Measurements from ENCODE around the gene WDR45B. TPM values are rescaled to one million over a fixed set of nuclear protein-coding genes. Genes with fewer than 3 reads are reported as not detected.

WDR45B gene
- total RNA-seq, 4 donors from 2014 or later, result 68.1 to 108 (median 83.6) TPM

DNA sequence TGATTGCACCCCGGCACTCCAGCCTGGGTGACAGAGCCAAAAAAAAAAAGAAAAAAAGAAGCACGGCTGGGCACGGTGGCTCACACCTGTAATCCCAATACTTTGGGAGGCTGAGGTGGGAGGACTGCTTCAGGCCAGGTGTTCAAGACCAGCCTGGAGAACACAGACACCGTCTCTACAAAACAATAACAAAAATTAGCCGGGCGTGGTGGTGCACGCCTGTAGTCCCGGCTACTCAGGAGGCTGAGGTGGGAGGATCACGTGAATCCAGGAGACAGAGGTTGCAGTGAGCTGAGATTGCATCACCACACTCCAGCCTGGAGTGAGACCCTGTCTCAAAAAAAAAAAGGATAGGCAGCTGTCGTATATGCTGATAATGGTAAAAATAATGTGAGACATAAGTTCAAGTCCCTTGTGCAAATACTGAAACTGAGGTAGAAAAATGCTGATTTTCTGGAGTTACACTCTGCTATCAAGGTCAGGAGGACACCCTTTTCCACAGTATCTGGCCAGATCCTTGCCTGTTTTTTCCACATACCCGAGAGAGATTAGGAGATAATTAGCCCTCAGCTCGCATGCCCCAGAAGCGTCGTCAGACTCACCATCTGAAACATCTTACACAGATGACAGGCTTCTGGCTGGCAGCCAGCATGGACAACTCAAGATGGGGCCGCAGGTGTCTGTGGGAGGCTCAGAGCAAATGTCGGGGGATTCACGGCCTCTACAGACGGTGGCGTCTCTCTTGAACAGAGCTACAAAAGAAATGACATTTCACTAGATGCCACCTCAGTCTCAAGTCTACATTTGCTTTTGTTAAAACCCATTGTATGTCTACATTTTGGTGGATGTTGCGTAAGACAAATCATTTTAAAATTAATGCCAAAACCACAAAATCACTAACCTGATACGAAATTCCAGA lies 36.8 kb downstream of the WDR45B start:
- intact Hi-C loops (cut with DNase I; ENCODE audit: low total_unique reads), result loop anchor here (5.0 kb wide), 1 partner anchor 1079 kb away; no protein-coding TSS in a partner anchor

DNA sequence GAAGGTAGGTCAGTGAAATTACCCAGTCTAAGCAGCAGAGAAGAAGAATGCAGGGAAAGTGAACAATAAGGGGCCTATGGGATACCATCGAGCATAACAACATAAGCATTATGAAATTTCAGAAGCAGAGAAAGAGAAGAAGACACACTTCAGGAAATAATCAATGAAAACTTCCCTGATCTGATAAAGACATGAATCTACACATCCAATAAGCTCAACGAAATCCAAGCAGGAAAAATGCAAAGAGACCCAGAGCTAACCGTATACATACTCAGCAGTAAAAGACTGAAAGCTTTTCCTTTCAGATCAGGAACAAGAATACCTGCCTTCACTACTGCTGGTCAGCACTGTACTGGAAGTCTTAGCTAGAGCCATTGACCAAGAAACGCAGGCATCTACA lies 38.6 kb downstream of the WDR45B start:
- WGBS, 2 donors (ENCODE audit: low coverage in 1 of 2), result 92 to 97% methylated on average over 4 of the region's 4 CpGs
- H3K4me3 ChIP-seq, result no peak overlapping the region
- no peaks in the 10 kb centered on the region for H3K27me3 ChIP-seq
- intact Hi-C loops (cut with DNase I; ENCODE audit: low total_unique reads) (loop anchor here (5.0 kb wide), 1 partner anchor 1077 kb away; no protein-coding TSS in a partner anchor), in situ Hi-C loops (cut with MboI; ENCODE audit: low pct_ligation_motif_present in 1 of 4, low pct_unique_long_range_greater_than_20kb in 1 of 4, low sequenced_read_pairs in 3 of 4) (no loop called here)
- no peak overlapping the region for H3K27ac ChIP-seq
- DNase-seq, result no peak
- H3K9me3 ChIP-seq, result no peaks in the 10 kb centered on the region
- TF ChIP-seq, protein P1, sequence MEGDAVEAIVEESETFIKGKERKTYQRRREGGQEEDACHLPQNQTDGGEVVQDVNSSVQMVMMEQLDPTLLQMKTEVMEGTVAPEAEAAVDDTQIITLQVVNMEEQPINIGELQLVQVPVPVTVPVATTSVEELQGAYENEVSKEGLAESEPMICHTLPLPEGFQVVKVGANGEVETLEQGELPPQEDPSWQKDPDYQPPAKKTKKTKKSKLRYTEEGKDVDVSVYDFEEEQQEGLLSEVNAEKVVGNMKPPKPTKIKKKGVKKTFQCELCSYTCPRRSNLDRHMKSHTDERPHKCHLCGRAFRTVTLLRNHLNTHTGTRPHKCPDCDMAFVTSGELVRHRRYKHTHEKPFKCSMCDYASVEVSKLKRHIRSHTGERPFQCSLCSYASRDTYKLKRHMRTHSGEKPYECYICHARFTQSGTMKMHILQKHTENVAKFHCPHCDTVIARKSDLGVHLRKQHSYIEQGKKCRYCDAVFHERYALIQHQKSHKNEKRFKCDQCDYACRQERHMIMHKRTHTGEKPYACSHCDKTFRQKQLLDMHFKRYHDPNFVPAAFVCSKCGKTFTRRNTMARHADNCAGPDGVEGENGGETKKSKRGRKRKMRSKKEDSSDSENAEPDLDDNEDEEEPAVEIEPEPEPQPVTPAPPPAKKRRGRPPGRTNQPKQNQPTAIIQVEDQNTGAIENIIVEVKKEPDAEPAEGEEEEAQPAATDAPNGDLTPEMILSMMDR (IDR thresholded peaks at IDR 0.05), result no peak
- TF ChIP-seq POLR2A (IDR thresholded peaks at IDR 0.05), result no peak
- no peak for TF ChIP-seq EP300 (IDR thresholded peaks at IDR 0.05; ENCODE audit: low read depth)
- no peak for TF ChIP-seq POLR2AphosphoS5 (IDR thresholded peaks at IDR 0.05)
- H3K4me1 ChIP-seq, result peaks cover 0 to 5% (median 0%) of the 10 kb centered on the region in 4 donors
- peaks cover 0 to 2% (median under 1%) of the 10 kb centered on the region in 4 donors for H3K36me3 ChIP-seq

More for the DNA sequence above, 36.8 kb downstream of the WDR45B start:
- Histone ChIP-seq H3K4me1 (peaks cover 0 to 5% (median 0%) of the 10 kb centered on the region in 4 donors), H3K4me3 (no peak overlapping the region), H3K9me3 (no peaks in the 10 kb centered on the region), H3K36me3 (peaks cover 0 to 19% (median 8%) of the 10 kb centered on the region in 4 donors), H3K27me3 (no peaks in the 10 kb centered on the region), H3K27ac (no peak overlapping the region)
- TF ChIP-seq POLR2AphosphoS5 (IDR thresholded peaks at IDR 0.05), result no peak
- TF ChIP-seq, protein P1 (IDR thresholded peaks at IDR 0.05), result no peak
- no peak for TF ChIP-seq EP300 (IDR thresholded peaks at IDR 0.05; ENCODE audit: low read depth)
- no peak for TF ChIP-seq POLR2A (IDR thresholded peaks at IDR 0.05)
- 75 to 76% methylated on average over 6 to 21 of the region's 21 CpGs for WGBS, 2 donors (ENCODE audit: low coverage in 1 of 2)
- in situ Hi-C loops (cut with MboI; ENCODE audit: low pct_ligation_motif_present in 1 of 4, low pct_unique_long_range_greater_than_20kb in 1 of 4, low sequenced_read_pairs in 3 of 4), result no loop called here
- no peak for DNase-seq

DNA sequence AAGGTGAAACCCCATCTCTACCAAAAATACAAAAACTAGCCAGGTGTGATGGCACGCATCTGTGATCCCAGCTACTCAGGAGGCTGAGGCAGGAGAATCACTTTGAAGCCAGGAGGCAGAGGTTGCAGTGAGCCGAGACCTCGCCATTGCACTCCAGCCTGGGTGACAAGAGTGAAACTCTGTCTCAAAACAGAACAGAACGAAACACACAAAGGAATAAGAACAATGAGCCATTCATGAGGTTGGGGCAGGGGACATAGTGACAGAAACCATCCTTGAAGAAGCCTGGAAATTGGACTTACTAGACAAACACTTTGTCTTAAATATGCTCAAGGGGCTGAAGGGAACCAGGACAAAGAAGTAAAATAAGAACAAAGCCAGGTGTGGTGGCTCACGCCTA lies 39.4 kb downstream of the WDR45B start:
- Histone ChIP-seq H3K4me3 (no peak overlapping the region), H3K36me3 (no peaks in the 10 kb centered on the region), H3K9me3 (no peaks in the 10 kb centered on the region), H3K27me3 (no peaks in the 10 kb centered on the region), H3K4me1 (peaks cover 0 to 8% (median 0%) of the 10 kb centered on the region in 4 donors), H3K27ac (no peak overlapping the region)
- intact Hi-C loops (cut with DNase I; ENCODE audit: low total_unique reads), result no loop called here
- 52 to 78% methylated on average over 3 to 5 of the region's 5 CpGs for WGBS, 2 donors (ENCODE audit: low coverage in 1 of 2)
- no peak for DNase-seq
- in situ Hi-C loops (cut with MboI; ENCODE audit: low pct_ligation_motif_present in 1 of 4, low pct_unique_long_range_greater_than_20kb in 1 of 4, low sequenced_read_pairs in 3 of 4), result no loop called here
- TF ChIP-seq, protein P1 (IDR thresholded peaks at IDR 0.05), result no peak
- no peak for TF ChIP-seq EP300 (IDR thresholded peaks at IDR 0.05; ENCODE audit: low read depth)
- TF ChIP-seq POLR2AphosphoS5 (IDR thresholded peaks at IDR 0.05), result no peak
- TF ChIP-seq POLR2A (IDR thresholded peaks at IDR 0.05), result no peak

DNA sequence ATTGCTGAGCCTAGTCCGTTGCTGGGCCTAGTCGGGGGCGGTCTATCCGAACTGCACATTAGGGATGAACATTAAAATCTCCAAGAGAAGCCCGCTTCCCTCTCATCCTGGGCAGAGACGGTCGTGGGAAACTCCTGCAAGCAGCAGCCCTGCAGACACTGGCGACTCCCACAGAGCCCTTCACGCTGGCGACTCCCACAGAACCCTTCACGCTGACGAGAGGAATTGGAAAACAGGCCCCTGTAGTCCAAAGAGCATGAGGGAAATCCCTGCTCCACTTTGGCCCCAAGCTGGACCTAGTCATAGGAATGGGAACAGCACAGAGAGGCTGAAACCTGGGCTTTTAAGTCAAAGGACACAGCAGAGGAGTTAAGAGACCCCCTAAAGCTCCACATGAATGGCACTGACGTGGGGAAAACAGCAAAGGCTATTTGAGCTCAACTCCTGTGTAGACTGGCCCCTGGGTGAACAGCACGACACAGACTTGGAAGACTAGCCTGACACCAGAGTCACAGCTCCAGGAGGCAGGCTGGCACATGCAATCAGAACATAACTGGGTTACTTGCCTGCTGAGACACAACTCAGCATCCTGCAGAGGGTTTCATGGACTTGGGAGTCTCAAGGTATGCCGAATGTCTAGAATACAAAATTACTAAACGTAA lies 42.2 kb downstream of the WDR45B start:
- H3K27ac ChIP-seq, result no peak overlapping the region
- no peak for TF ChIP-seq POLR2A (IDR thresholded peaks at IDR 0.05)
- TF ChIP-seq POLR2AphosphoS5 (IDR thresholded peaks at IDR 0.05), result no peak
- TF ChIP-seq EP300 (IDR thresholded peaks at IDR 0.05; ENCODE audit: low read depth), result no peak
- TF ChIP-seq, protein P1 (IDR thresholded peaks at IDR 0.05), result no peak
- DNase-seq, result no peak
- no peak overlapping the region for H3K4me3 ChIP-seq
- H3K36me3 ChIP-seq, result peaks cover 0 to 8% (median 4%) of the 10 kb centered on the region in 4 donors
- H3K4me1 ChIP-seq, result peaks cover 0 to 11% (median 3%) of the 10 kb centered on the region in 4 donors
- in situ Hi-C loops (cut with MboI; ENCODE audit: low pct_ligation_motif_present in 1 of 4, low pct_unique_long_range_greater_than_20kb in 1 of 4, low sequenced_read_pairs in 3 of 4), result no loop called here
- 88 to 89% methylated on average over 2 to 16 of the region's 16 CpGs for WGBS, 2 donors (ENCODE audit: low coverage in 1 of 2)
- H3K9me3 ChIP-seq, result no peaks in the 10 kb centered on the region
- no peaks in the 10 kb centered on the region for H3K27me3 ChIP-seq
- intact Hi-C loops (cut with DNase I; ENCODE audit: low total_unique reads), result no loop called here
